T-helper 1 cell treated with Interleukin-12 subunit alpha and Interleukin-12 subunit beta and Interleukin-4 antibody, amounts not matched to agents 30 μg/mL and 1 μg/mL, for 36 hours (primary cell): Measurements from ENCODE around the gene CRP.

Source experiments
- H3K27ac Mint-ChIP-seq: one replicate; pipeline ENCODE4 v1.8.0; 2021; ENCODE audit warnings: mild to moderate bottlenecking, mixed read lengths
- H3K27me3 Mint-ChIP-seq: one replicate; pipeline ENCODE4 v1.8.0; 2021; ENCODE audit warnings: low read depth, mixed read lengths
- H3K36me3 Mint-ChIP-seq: one replicate; pipeline ENCODE4 v1.8.0; 2021; ENCODE audit warnings: low read depth, mixed read lengths
- H3K4me1 Mint-ChIP-seq: one replicate; pipeline ENCODE4 v1.8.0; 2021; ENCODE audit warnings: low read depth, mixed read lengths
- H3K4me3 Mint-ChIP-seq: one replicate; pipeline ENCODE4 v1.8.0; 2021; ENCODE audit warnings: mild to moderate bottlenecking, moderate library complexity, mixed read lengths
- H3K9me3 Mint-ChIP-seq: one replicate; pipeline ENCODE4 v1.8.0; 2021; ENCODE audit warnings: mixed read lengths

CRP gene

GRCh38 chr1:159668739-159669138 lies 45.6 kb downstream of the CRP start:
- Mint-ChIP-seq H3K4me1 (no peaks in the 10 kb centered on the region), H3K9me3 (no peaks in the 10 kb centered on the region), H3K36me3 (no peaks in the 10 kb centered on the region), H3K27me3 (no peaks in the 10 kb centered on the region), H3K4me3 (no peak overlapping the region), H3K27ac (no peak overlapping the region)

- Mint-ChIP-seq H3K27ac (no peak overlapping the region), H3K9me3 (no peaks in the 10 kb centered on the region), H3K36me3 (no peaks in the 10 kb centered on the region), H3K4me1 (no peaks in the 10 kb centered on the region), H3K27me3 (no peaks in the 10 kb centered on the region), H3K4me3 (no peak overlapping the region)
Measured at GRCh38 chr1:159664247-159664646, 50.1 kb downstream of the CRP start.

- Mint-ChIP-seq H3K9me3 (no peaks in the 10 kb centered on the region), H3K4me3 (no peak overlapping the region), H3K27me3 (no peaks in the 10 kb centered on the region), H3K27ac (no peak overlapping the region), H3K36me3 (no peaks in the 10 kb centered on the region), H3K4me1 (no peaks in the 10 kb centered on the region)
Measured at GRCh38 chr1:159663552-159663951, 50.8 kb downstream of the CRP start.
